ENCODE data around the gene ARHGEF6. TPM values are rescaled to one million over a fixed set of nuclear protein-coding genes. Genes with fewer than 3 reads are reported as not detected.
"Not testable (repeated sequence)": the region's sequence is repeated elsewhere in the genome, so short reads cannot be mapped to it uniquely, and the experiment has no call there.

Gene ARHGEF6
- total RNA-seq, 2 experiments from 2014 or later, result 50.8 to 64.5 TPM

- Histone ChIP-seq H3K9me2 (ENCODE audit: insufficient read depth, low read length) (no peaks in the 10 kb centered on the region), H3K9me3 (ENCODE audit: low read length) (no peaks in the 10 kb centered on the region), H3K27ac (ENCODE audit: low read depth, low read length, poor library complexity, severe bottlenecking) (peak overlapping the region; percentile 89), H3K4me1 (ENCODE audit: insufficient read depth, low read length, poor library complexity, severe bottlenecking) (peaks cover 54% of the 10 kb centered on the region), H3K36me3 (ENCODE audit: insufficient read depth, low read length) (peaks cover 11% of the 10 kb centered on the region), H3K4me3 (ENCODE audit: low read depth, low read length, poor library complexity, severe bottlenecking) (peak overlapping the region; percentile 80), H3K4me2 (ENCODE audit: low read length) (peak overlapping the region; percentile 68), H2AFZ (ENCODE audit: low read length) (no peak overlapping the region), H4K20me1 (ENCODE audit: insufficient read depth, low read length) (no peaks in the 10 kb centered on the region), H3K79me2 (ENCODE audit: insufficient read depth, low read depth, low read length) (peaks cover 76% of the 10 kb centered on the region)
- no TSS peak for BruUV-seq (replicated peaks)
- no peak for TF ChIP-seq CTCF (conservative IDR thresholded peaks at IDR 0.05; ENCODE audit: low read length)
- no peak for TF ChIP-seq EZH2phosphoT487 (IDR thresholded peaks at IDR 0.05; ENCODE audit: borderline replicate concordance, low read depth, low read length)
- CTCF ChIA-PET (ENCODE audit: unreplicated experiment), result interaction anchor here (1.5 kb wide), 1 partner anchor 10 kb away, joined by 3 read pairs; no protein-coding TSS in a partner anchor
- intact Hi-C loops (cut with micrococcal nuclease; ENCODE audit: unreplicated experiment), result no loop called here
- POLR2A ChIA-PET, result interaction anchor here (0.8 to 1.2 kb wide), 3 partner anchors 10 to 56 kb away, joined by 3 to 4 read pairs (median 3); no protein-coding TSS in a partner anchor
- DNase-seq (ENCODE audit: low spot score), result no peak
These were observed 2.7 kb downstream of the ARHGEF6 start for GRCh38 chrX:136778020-136778419.

DNA sequence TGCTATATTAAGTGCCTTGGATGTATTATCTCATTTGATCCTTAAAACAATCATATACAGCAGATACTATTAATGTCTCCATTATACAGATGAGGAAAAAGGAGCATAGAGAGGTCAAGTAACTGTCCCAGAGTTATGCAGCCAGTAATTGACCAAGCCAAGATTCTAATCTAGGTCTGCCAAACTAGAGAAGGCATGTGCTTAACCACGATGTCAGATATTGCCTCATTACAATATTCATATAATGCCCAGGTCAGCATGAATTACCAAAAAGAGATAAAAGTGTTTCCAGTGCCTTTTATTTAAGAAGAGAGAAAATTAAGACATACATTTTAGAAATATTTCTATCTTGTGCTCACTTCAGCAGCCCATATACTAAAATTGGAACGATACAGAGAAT is 7.1 kb downstream of the ARHGEF6 start:
- Histone ChIP-seq H3K9me3 (ENCODE audit: low read length) (no peaks in the 10 kb centered on the region), H3K9me2 (ENCODE audit: insufficient read depth, low read length) (no peaks in the 10 kb centered on the region), H3K4me2 (ENCODE audit: low read length) (no peak overlapping the region), H3K27ac (ENCODE audit: low read depth, low read length, poor library complexity, severe bottlenecking) (no peak overlapping the region), H2AFZ (ENCODE audit: low read length) (no peak overlapping the region), H3K4me1 (ENCODE audit: insufficient read depth, low read length, poor library complexity, severe bottlenecking) (peaks cover 59% of the 10 kb centered on the region), H4K20me1 (ENCODE audit: insufficient read depth, low read length) (no peaks in the 10 kb centered on the region), H3K36me3 (ENCODE audit: insufficient read depth, low read length) (peaks cover 30% of the 10 kb centered on the region), H3K79me2 (ENCODE audit: insufficient read depth, low read depth, low read length) (peaks cover 99% of the 10 kb centered on the region), H3K4me3 (ENCODE audit: low read depth, low read length, poor library complexity, severe bottlenecking) (no peak overlapping the region)
- TF ChIP-seq CTCF (conservative IDR thresholded peaks at IDR 0.05; ENCODE audit: low read length) (no peak), EZH2phosphoT487 (IDR thresholded peaks at IDR 0.05; ENCODE audit: borderline replicate concordance, low read depth, low read length) (no peak)
- DNase-seq (ENCODE audit: low spot score), result no peak
- ChIA-PET CTCF (ENCODE audit: unreplicated experiment) (no interaction called here), POLR2A (no interaction called here)
- intact Hi-C loops (cut with micrococcal nuclease; ENCODE audit: unreplicated experiment), result no loop called here
- no TSS peak for BruUV-seq (replicated peaks)

DNA sequence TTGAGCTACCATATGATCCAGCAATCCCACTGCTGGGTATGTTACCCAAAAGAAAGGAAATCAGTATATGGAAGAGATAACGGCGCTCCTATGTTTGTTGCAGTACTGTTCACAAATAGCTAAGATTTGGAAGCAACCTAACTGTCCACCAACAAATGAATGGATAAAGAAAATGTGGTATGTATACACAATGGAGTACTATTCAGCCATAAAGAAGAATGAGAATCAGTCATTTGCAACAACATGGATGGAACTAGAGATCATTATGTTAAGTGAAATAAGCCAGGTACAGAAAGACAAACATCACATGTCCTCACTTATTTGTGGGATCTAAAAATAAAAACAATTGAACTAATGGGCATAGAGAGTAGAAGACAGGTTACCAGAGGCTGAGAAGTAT is 8.9 kb downstream of the ARHGEF6 start:
- H3K9me3 ChIP-seq (ENCODE audit: low read length); H3K4me3 ChIP-seq (ENCODE audit: low read depth, low read length, poor library complexity, severe bottlenecking); BruUV-seq (replicated peaks); intact Hi-C loops (cut with micrococcal nuclease; ENCODE audit: unreplicated experiment); H3K4me2 ChIP-seq (ENCODE audit: low read length); H4K20me1 ChIP-seq (ENCODE audit: insufficient read depth, low read length); H3K27ac ChIP-seq (ENCODE audit: low read depth, low read length, poor library complexity, severe bottlenecking); DNase-seq (ENCODE audit: low spot score); CTCF ChIA-PET (ENCODE audit: unreplicated experiment); H2AFZ ChIP-seq (ENCODE audit: low read length); H3K9me2 ChIP-seq (ENCODE audit: insufficient read depth, low read length): not testable (repeated sequence)
- Histone ChIP-seq H3K36me3 (ENCODE audit: insufficient read depth, low read length) (peaks cover 30% of the 10 kb centered on the region), H3K79me2 (ENCODE audit: insufficient read depth, low read depth, low read length) (peaks cover 90% of the 10 kb centered on the region), H3K4me1 (ENCODE audit: insufficient read depth, low read length, poor library complexity, severe bottlenecking) (peaks cover 54% of the 10 kb centered on the region)
- POLR2A ChIA-PET, result interaction anchor here (1.7 kb wide), 1 partner anchor 108 kb away, joined by 6 read pairs; the partner anchor contains the start of gene RBMX
